CD8-positive, alpha-beta memory T cell (primary cell): ENCODE results near the gene EIF3I. TPM values are rescaled to one million over a fixed set of nuclear protein-coding genes. Genes with fewer than 3 reads are reported as not detected.

ENCODE experiments used
- CTCF ChIA-PET: fragments of 350-600 bp; sonication (Branson Sonifier 250); formaldehyde crosslinking; loops from one replicate; lab custom pipeline; 2021; ENCODE audit warnings: antibody characterized with exemption; lab: Charles Lee
- POLR2A ChIA-PET: fragments of 350-600 bp; sonication (Branson Sonifier 250); formaldehyde crosslinking; loops from one replicate; lab custom pipeline; 2021; ENCODE audit warnings: antibody characterized with exemption; lab: Charles Lee
- DNase-seq, 5 donors: peaks; one replicate each; pipeline versions ENCODE4 v3.0.0 to v3.0.0-alpha.2; 2020 to 2022; ENCODE audit warnings: mixed read lengths in 1 of 5
- H3K27ac ChIP-seq: one replicate; pipeline ENCODE4 v1.7.0; 2013; ENCODE audit warnings: low read depth, mild to moderate bottlenecking, low read length, moderate library complexity
- H3K27me3 ChIP-seq: 2 replicates; pipeline ENCODE4 v1.7.0; 2013; ENCODE audit warnings: low read length, mild to moderate bottlenecking; ENCODE audit not compliant: insufficient read depth, poor library complexity, severe bottlenecking
- H3K36me3 ChIP-seq: 2 replicates; pipeline ENCODE4 v1.7.0; 2013; ENCODE audit warnings: mild to moderate bottlenecking, low read length, moderate library complexity; ENCODE audit not compliant: insufficient read depth
- H3K4me1 ChIP-seq: 2 replicates; pipeline ENCODE4 v1.7.0; 2013; ENCODE audit warnings: mild to moderate bottlenecking, low read length, moderate library complexity; ENCODE audit not compliant: insufficient read depth
- H3K4me3 ChIP-seq: 2 replicates; pipeline ENCODE4 v1.7.0; 2013; ENCODE audit warnings: mild to moderate bottlenecking, low read length
- H3K9me3 ChIP-seq: 2 replicates; pipeline ENCODE4 v1.7.0; 2013; ENCODE audit warnings: mild to moderate bottlenecking, low read length
- H3K27ac Mint-ChIP-seq, 8 donors: one replicate each; pipeline ENCODE4 v1.8.0; 2020 to 2021; ENCODE audit warnings: mixed read lengths in 8 of 8, mild to moderate bottlenecking in 6 of 8, inconsistent platforms in 3 of 8, moderate library complexity in 3 of 8
- H3K27me3 Mint-ChIP-seq, 2 donors: one replicate each; pipeline ENCODE4 v1.8.0; 2020 to 2021; ENCODE audit warnings: mixed read lengths in 2 of 2, mild to moderate bottlenecking in 1 of 2, moderate library complexity in 1 of 2
- H3K36me3 Mint-ChIP-seq, 3 donors: one replicate each; pipeline ENCODE4 v1.8.0; 2020 to 2021; ENCODE audit warnings: mixed read lengths in 3 of 3, inconsistent platforms in 1 of 3, mild to moderate bottlenecking in 1 of 3
- H3K4me1 Mint-ChIP-seq, 3 donors: one replicate each; pipeline ENCODE4 v1.8.0; 2020 to 2021; ENCODE audit warnings: mixed read lengths in 3 of 3, inconsistent platforms in 1 of 3, mild to moderate bottlenecking in 1 of 3
- H3K4me3 Mint-ChIP-seq, 7 donors: one replicate each; pipeline ENCODE4 v1.8.0; 2020 to 2021; ENCODE audit warnings: mixed read lengths in 7 of 7, mild to moderate bottlenecking in 6 of 7, moderate library complexity in 4 of 7, inconsistent platforms in 2 of 7
- H3K9me3 Mint-ChIP-seq, 5 donors: one replicate each; pipeline ENCODE4 v1.8.0; 2020 to 2022; ENCODE audit warnings: mixed read lengths in 5 of 5, mild to moderate bottlenecking in 3 of 5, moderate library complexity in 2 of 5, inconsistent platforms in 1 of 5
- polyA plus RNA-seq: library from polyadenylated mRNA; unstranded; fragments of 300-500 nt; fragmentation: Illumina TruSeq; gene quantifications from one replicate; pipeline ENCODE4 v1.2.3, GENCODE V29; 2021
- total RNA-seq, 2 experiments: library from RNA; stranded (reverse); gene quantifications; one replicate each; pipeline ENCODE4 v1.2.3, GENCODE V29; 2021

EIF3I gene
- total and polyA plus RNA-seq, 3 experiments from 2014 or later: 173 to 390 (median 381) TPM

DNA sequence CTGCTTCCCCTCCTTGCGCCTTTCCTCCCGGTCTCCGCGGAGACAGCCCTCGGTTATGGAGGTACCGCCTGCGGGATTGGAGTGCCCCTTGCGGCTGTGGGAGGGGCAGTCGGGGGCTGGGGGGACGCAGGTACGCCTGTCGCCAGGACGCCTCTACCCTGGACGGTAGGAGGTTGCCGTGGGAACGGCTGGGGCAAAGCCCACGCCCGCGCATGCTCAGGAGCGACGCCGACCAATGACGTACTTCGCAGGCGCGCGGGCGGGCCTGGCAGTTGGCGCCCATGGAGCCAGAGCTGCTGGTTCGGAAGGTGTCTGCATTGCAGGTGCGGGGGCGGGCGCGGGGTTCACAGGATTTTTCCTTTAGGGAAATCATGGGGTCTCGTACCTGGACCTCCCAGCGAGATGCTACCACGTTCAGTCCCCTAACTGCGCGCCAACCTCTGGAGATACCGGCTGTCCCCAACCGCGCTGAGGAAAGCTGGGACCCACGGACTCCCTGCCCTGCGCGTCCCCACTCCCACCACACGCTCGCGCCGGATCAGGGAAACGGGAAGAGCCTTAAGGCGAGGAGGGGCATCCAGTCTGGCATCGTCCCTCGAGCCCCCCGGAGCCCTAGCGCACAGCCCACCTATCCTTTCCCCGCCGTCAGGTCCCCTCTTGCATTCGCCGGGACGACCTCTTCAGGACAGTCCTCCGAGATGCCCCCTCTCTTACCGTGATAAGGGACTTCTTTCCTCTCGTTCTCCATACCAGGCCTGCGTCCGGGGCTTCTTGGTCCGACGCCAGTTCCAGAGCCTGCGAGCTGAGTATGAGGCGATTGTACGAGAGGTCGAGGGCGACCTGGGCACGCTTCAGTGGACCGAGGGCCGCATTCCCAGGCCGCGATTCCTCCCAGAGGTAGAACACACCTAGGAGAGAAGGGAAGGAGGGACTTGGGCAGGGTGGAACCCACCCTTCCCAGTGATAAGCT, 16.5 kb upstream of the EIF3I start, which contains the start of gene IQCC:
Gene IQCC, plus strand, starts transcription at position 271 of the 970 bp plus-strand sequence. Its CDS starts 11 bp downstream, at position 282.
- no peaks in the 10 kb centered on the region for H3K27me3 Mint-ChIP-seq
- H3K4me3 Mint-ChIP-seq: peak within 1 kb of the TSS; percentile 86 to 96 (median 87)
- H3K27ac Mint-ChIP-seq: peak within 1 kb of the TSS; percentile 65 to 98 (median 91)
- ChIA-PET POLR2A (interaction anchor here (0.5 to 1.7 kb wide), 6 partner anchors 9 to 189 kb away, joined by 3 to 9 read pairs (median 4); partner anchors contain the start of gene BSDC1), CTCF (interaction anchor here (0.9 to 2.1 kb wide), 8 partner anchors 10 to 130 kb away, joined by 3 to 6 read pairs (median 3); partner anchors contain the start of gene MARCKSL1)
- peaks cover 20 to 45% (median 31%) of the 10 kb centered on the region in 3 donors for H3K4me1 Mint-ChIP-seq
- Histone ChIP-seq H3K4me1 (peaks cover 29% of the 10 kb centered on the region), H3K9me3 (no peaks in the 10 kb centered on the region), H3K27me3 (no peaks in the 10 kb centered on the region), H3K27ac (peak within 1 kb of the TSS; percentile 76), H3K4me3 (peak within 1 kb of the TSS; percentile 86), H3K36me3 (no peaks in the 10 kb centered on the region)
- no peaks in the 10 kb centered on the region for H3K9me3 Mint-ChIP-seq
- DNase-seq: peak; percentile 81 to 91 (median 84)
- peaks cover 0 to 6% (median 0%) of the 10 kb centered on the region in 3 donors for H3K36me3 Mint-ChIP-seq

DNA sequence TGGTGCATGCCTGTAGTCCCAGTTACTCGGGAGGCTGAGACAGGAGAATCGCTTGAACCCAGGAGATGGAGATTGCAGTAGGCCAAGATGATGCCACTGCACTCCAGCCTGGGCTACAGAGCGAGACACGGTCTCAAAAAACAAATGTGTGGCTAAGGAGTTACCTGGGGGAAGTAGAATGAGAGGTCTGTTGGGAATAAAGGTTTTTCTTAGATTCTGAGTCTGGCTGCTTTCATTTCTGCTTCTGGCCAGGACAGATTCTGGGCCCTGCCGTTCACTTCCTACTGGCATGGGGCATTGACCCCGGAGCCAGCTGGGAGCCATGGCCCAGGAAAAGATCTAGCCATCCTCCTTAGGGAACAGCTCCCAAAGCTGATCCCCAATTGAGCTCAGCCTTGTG, 13.7 kb upstream of the EIF3I start:
- H3K27ac Mint-ChIP-seq: peak overlapping the region in 2 of 8 donors; percentile 27 to 61
- no peak overlapping the region for H3K4me3 ChIP-seq
- H3K4me1 Mint-ChIP-seq: peaks cover 5 to 27% (median 15%) of the 10 kb centered on the region in 3 donors
- no peak overlapping the region for H3K27ac ChIP-seq
- H3K4me3 Mint-ChIP-seq: no peak overlapping the region
- no peak for DNase-seq
- H3K9me3 ChIP-seq: no peaks in the 10 kb centered on the region
- ChIA-PET POLR2A (interaction anchor here (0.6 kb wide), 1 partner anchor 136 kb away, joined by 3 read pairs; no protein-coding TSS in a partner anchor), CTCF (no interaction called here)
- H3K36me3 Mint-ChIP-seq: peaks cover 0 to 1% (median 0%) of the 10 kb centered on the region in 3 donors
- H3K9me3 Mint-ChIP-seq: no peaks in the 10 kb centered on the region
- H3K27me3 Mint-ChIP-seq: no peaks in the 10 kb centered on the region
- H3K27me3 ChIP-seq: no peaks in the 10 kb centered on the region
- H3K36me3 ChIP-seq: no peaks in the 10 kb centered on the region
- peaks cover 17% of the 10 kb centered on the region for H3K4me1 ChIP-seq

DNA sequence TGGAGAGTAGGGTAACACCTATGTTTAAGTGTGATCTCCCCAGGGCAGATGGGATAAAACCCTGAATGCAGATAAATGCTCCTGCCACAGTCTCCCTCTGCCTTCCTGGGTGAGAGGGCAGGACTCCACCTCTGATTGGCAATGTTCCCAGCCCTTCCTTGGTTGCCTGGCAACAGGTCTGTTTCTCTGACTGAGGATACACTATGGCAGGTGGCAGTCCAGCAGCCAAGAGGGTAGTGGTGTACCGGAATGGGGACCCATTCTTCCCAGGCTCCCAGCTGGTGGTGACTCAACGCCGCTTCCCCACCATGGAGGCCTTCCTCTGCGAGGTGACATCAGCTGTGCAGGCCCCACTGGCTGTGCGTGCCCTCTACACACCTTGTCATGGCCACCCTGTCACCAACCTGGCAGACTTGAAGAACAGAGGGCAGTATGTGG, 13.3 kb upstream of the EIF3I start, which contains the start of gene DCDC2B:
Gene DCDC2B, plus strand, starts transcription at position 199 of the 438 bp plus-strand sequence. Its CDS starts 5 bp downstream, at position 204.
- Mint-ChIP-seq H3K9me3 (no peaks in the 10 kb centered on the region), H3K4me3 (no peak within 1 kb of the TSS), H3K4me1 (peaks cover 5 to 23% (median 13%) of the 10 kb centered on the region in 3 donors), H3K27me3 (no peaks in the 10 kb centered on the region), H3K36me3 (no peaks in the 10 kb centered on the region), H3K27ac (peak within 1 kb of the TSS in 4 of 8 donors; percentile 11 to 61 (median 24))
- Histone ChIP-seq H3K36me3 (no peaks in the 10 kb centered on the region), H3K4me3 (no peak within 1 kb of the TSS), H3K27ac (no peak within 1 kb of the TSS), H3K9me3 (no peaks in the 10 kb centered on the region), H3K4me1 (peaks cover 17% of the 10 kb centered on the region), H3K27me3 (no peaks in the 10 kb centered on the region)
- ChIA-PET CTCF (interaction anchor here (1.2 kb wide), 1 partner anchor 39 kb away, joined by 3 read pairs; no protein-coding TSS in a partner anchor), POLR2A (interaction anchor here (0.6 kb wide), 1 partner anchor 136 kb away, joined by 3 read pairs; no protein-coding TSS in a partner anchor)
- DNase-seq: no peak

DNA sequence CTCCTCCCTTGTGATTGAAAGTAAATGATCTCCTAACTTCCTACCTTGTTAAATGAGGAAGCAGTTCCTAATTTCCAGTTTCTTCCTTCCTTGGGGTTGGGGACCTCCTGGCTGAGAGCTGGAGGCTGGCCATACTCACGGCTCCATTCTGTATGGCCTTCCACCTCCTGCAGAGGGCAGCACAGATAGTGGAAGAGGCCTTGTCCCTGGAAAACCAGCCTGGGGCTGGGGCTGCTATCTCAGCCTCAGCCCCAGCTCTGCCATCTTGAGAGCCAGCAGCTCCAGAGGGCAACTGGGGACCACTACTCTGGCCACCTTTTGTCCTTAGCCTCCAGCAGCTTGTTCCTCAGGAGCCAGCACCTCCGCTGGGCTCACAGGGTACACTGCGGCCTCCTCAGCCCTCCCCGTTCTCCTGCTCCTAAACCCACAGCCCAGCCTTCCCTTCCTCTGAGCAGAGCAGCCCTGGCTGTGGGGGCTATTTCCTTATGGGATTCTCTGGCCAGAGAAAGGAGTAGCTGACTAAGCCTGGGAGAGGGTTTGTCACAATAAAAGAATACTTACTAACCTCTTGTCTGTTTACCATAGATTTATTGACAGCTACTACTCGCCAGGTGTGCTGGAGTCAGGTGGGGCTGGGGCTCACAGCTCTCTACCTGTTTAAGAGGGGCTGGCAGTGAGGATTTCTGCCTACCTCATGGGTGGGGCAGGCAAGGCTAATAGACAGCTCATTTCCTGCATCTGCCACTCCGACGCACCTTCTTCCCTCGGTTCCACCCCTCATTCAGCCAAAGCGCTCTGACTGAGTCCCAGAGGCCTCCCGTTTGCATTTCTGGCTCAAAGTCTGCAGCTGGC, 6.4 kb upstream of the EIF3I start:
- Mint-ChIP-seq H3K36me3 (peaks cover 0 to 46% (median 5%) of the 10 kb centered on the region in 3 donors), H3K9me3 (no peaks in the 10 kb centered on the region), H3K27ac (peak overlapping the region in 7 of 8 donors; percentile 12 to 72 (median 33)), H3K27me3 (no peaks in the 10 kb centered on the region), H3K4me3 (peak overlapping the region in 1 of 7 donors; percentile 18), H3K4me1 (peaks cover 6 to 20% (median 20%) of the 10 kb centered on the region in 3 donors)
- H3K4me1 ChIP-seq: peaks cover 14% of the 10 kb centered on the region
- peak; percentile 32 to 66 (median 38) for DNase-seq
- no peaks in the 10 kb centered on the region for H3K27me3 ChIP-seq
- H3K4me3 ChIP-seq: no peak overlapping the region
- ChIA-PET CTCF (interaction anchor here (0.6 to 6.6 kb wide), 38 partner anchors 9 to 209 kb away, joined by 3 to 40 read pairs (median 5); partner anchors contain the start of genes BSDC1, CCDC28B, FAM167B and FAM229A), POLR2A (interaction anchor here (0.5 to 1.4 kb wide), 5 partner anchors 10 to 131 kb away, joined by 3 to 5 read pairs (median 3); partner anchors contain the start of genes IQCC, LCK and MARCKSL1)
- H3K27ac ChIP-seq: no peak overlapping the region
- no peaks in the 10 kb centered on the region for H3K9me3 ChIP-seq
- no peaks in the 10 kb centered on the region for H3K36me3 ChIP-seq

DNA sequence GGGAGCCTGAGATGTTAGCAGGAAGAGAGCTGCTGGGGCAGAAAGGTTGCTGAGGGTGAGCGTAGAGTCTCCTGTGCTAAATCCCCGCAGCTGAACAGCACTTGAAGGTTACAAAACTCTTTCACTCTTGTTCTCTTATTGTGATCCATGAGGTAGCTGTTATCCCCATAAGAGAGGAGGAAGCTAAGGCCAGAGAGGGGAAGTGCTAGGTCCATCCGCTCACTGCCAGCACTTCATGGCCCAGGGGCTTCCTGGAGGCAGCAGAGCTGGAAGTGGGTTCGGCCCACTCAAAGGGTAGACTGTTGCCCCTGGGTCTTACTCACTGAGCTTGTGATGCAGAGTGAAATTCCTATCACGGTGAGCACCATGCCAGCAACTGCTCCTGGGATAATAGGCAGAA, 5.6 kb upstream of the EIF3I start:
- peak overlapping the region in 1 of 8 donors; percentile 17 for H3K27ac Mint-ChIP-seq
- no peak overlapping the region for H3K27ac ChIP-seq
- POLR2A ChIA-PET: interaction anchor here (0.5 to 1.4 kb wide), 3 partner anchors 15 to 49 kb away, joined by 3 to 6 read pairs (median 3); partner anchors contain the start of gene LCK

DNA sequence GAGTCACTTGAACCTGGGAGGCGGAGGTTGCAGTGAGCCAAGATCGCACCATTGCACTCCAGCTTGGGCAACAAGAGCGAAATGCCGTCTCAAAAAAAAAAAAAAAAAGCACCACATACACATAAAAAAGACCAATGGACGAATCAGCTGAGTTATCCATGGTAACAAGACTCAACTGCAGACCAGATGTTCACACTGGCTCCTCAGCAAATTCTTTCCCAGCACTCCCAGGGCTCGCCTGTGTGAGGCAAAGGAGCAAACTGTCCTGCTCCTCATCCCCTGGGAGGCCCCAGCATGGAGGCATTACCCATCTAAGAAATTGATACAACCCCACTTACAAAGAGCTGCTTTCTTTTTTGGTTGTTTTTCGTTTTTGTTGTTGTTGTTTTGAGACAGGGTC, 3.2 kb upstream of the EIF3I start:
- no peak overlapping the region for H3K27ac ChIP-seq
- peak overlapping the region in 2 of 8 donors; percentile 50 to 98 for H3K27ac Mint-ChIP-seq
- POLR2A ChIA-PET: interaction anchor here (0.6 to 0.7 kb wide), 3 partner anchors 22 to 297 kb away, joined by 3 to 5 read pairs (median 4); partner anchors contain the start of gene TMEM39B
- CTCF ChIA-PET: interaction anchor here (0.7 to 6.6 kb wide), 3 partner anchors 13 to 169 kb away, joined by 3 to 40 read pairs (median 3); partner anchors contain the start of genes FAM167B and IQCC
- H3K36me3 Mint-ChIP-seq: peaks cover 0 to 61% (median 6%) of the 10 kb centered on the region in 3 donors
- no peak overlapping the region for H3K4me3 ChIP-seq
- no peaks in the 10 kb centered on the region for H3K27me3 Mint-ChIP-seq
- no peak for DNase-seq
- H3K9me3 ChIP-seq: no peaks in the 10 kb centered on the region
- H3K36me3 ChIP-seq: peaks cover 6% of the 10 kb centered on the region
- H3K27me3 ChIP-seq: no peaks in the 10 kb centered on the region
- H3K9me3 Mint-ChIP-seq: no peaks in the 10 kb centered on the region
- H3K4me1 ChIP-seq: peaks cover 39% of the 10 kb centered on the region
- peak overlapping the region in 1 of 7 donors; percentile 32 for H3K4me3 Mint-ChIP-seq
- peaks cover 30 to 51% (median 47%) of the 10 kb centered on the region in 3 donors for H3K4me1 Mint-ChIP-seq

More for the DNA sequence above, 5.6 kb upstream of the EIF3I start:
- H3K4me1 ChIP-seq: peaks cover 21% of the 10 kb centered on the region
- no peak for DNase-seq
- no peaks in the 10 kb centered on the region for H3K9me3 ChIP-seq
- Mint-ChIP-seq H3K9me3 (no peaks in the 10 kb centered on the region), H3K4me1 (peaks cover 13 to 27% (median 27%) of the 10 kb centered on the region in 3 donors), H3K4me3 (no peak overlapping the region), H3K36me3 (peaks cover 0 to 46% (median 5%) of the 10 kb centered on the region in 3 donors), H3K27me3 (no peaks in the 10 kb centered on the region)
- H3K4me3 ChIP-seq: no peak overlapping the region
- CTCF ChIA-PET: interaction anchor here (0.9 to 6.6 kb wide), 25 partner anchors 8 to 208 kb away, joined by 3 to 40 read pairs (median 6); partner anchors contain the start of genes BSDC1, CCDC28B, FAM167B and FAM229A
- no peaks in the 10 kb centered on the region for H3K27me3 ChIP-seq
- no peaks in the 10 kb centered on the region for H3K36me3 ChIP-seq
